DOHH2 (cell line): Measurements from ENCODE around the gene ANKRD33.
A peak's percentile ranks its signal among the peaks of the same experiment; 100 is the strongest.

Experiments
- H3F3A ChIP-seq: fragments of 200-600 bp; sonication (generic), shearing (Covaris generic); 2 replicates; pipeline ENCODE4 v1.6.0; 2016; ENCODE audit warnings: antibody characterized with exemption, mild to moderate bottlenecking; ENCODE audit not compliant: control insufficient read depth, insufficient read depth
- H3K27ac ChIP-seq: fragments of 200-600 bp; sonication (generic); 2 replicates; pipeline ENCODE4 v1.5.1; 2014; ENCODE audit warnings: low read depth, mild to moderate bottlenecking, low read length, moderate library complexity
- H3K27me3 ChIP-seq: fragments of 200-600 bp; sonication (generic); 2 replicates; pipeline ENCODE4 v1.6.1; 2014; ENCODE audit warnings: mild to moderate bottlenecking, low read length, mixed read lengths; ENCODE audit not compliant: control insufficient read depth
- H3K36me3 ChIP-seq: fragments of 200-600 bp; sonication (generic); 2 replicates; pipeline ENCODE4 v1.6.1; 2014; ENCODE audit warnings: mild to moderate bottlenecking, low read length, moderate library complexity, mixed read lengths; ENCODE audit not compliant: control insufficient read depth
- H3K4me1 ChIP-seq: fragments of 200-600 bp; sonication (generic); 2 replicates; pipeline ENCODE4 v1.6.1; 2014; ENCODE audit warnings: mild to moderate bottlenecking, low read length, mixed read lengths; ENCODE audit not compliant: control insufficient read depth
- H3K4me2 ChIP-seq: fragments of 200-600 bp; sonication (generic); 2 replicates; pipeline ENCODE4 v1.6.0; 2014; ENCODE audit warnings: mild to moderate bottlenecking, low read length, moderate library complexity
- H3K4me3 ChIP-seq: fragments of 200-600 bp; sonication (generic); 2 replicates; pipeline ENCODE4 v1.5.1; 2014; ENCODE audit warnings: mild to moderate bottlenecking, low read length, mixed read lengths
- H3K79me2 ChIP-seq: fragments of 200-600 bp; sonication (generic); 2 replicates; pipeline ENCODE4 v1.6.1; 2014; ENCODE audit warnings: mild to moderate bottlenecking, low read length, mixed read lengths; ENCODE audit not compliant: control insufficient read depth
- H3K9me2 ChIP-seq: fragments of 200-600 bp; sonication (generic); replicated peaks from 2 replicates; pipeline ENCODE4 v1.6.1; 2014; ENCODE audit warnings: mild to moderate bottlenecking, low read length, mixed read lengths; ENCODE audit not compliant: control insufficient read depth
- H3K9me3 ChIP-seq: fragments of 200-600 bp; sonication (generic); 2 replicates; pipeline ENCODE4 v1.6.1; 2014; ENCODE audit warnings: antibody characterized with exemption, low read length, mixed read lengths; ENCODE audit not compliant: control insufficient read depth, insufficient read depth
- H4K20me1 ChIP-seq: fragments of 200-600 bp; sonication (generic); 2 replicates; pipeline ENCODE4 v1.6.0; 2014; ENCODE audit warnings: low read depth, mild to moderate bottlenecking, antibody characterized with exemption, low read length, moderate library complexity; ENCODE audit not compliant: control insufficient read depth, insufficient read depth
- CTCF ChIP-seq: fragments of 200-600 bp; sonication (generic); IDR thresholded peaks from one replicate; pipeline ENCODE4 v1.5.1; 2014; ENCODE audit warnings: antibody characterized with exemption, mild to moderate bottlenecking, low read depth, low read length; ENCODE audit not compliant: poor library complexity, severe bottlenecking
- EZH2phosphoT487 ChIP-seq: fragments of 200-600 bp; sonication (generic); IDR thresholded peaks from 2 replicates; pipeline ENCODE4 v1.6.1; 2017; ENCODE audit warnings: borderline replicate concordance, mild to moderate bottlenecking, antibody characterized with exemption, low read length, moderate library complexity, mixed read lengths

ANKRD33 gene

GRCh38 chr12:51922762-51923505 lies 35.0 kb downstream of the ANKRD33 start:
- peak overlapping the region; percentile 48 for H3K4me2 ChIP-seq
- H3K27ac ChIP-seq = no peak overlapping the region
- no peaks in the 10 kb centered on the region for H3K9me3 ChIP-seq

GRCh38 chr12:51923506-51924365 lies 35.8 kb downstream of the ANKRD33 start:
- Histone ChIP-seq H3K27me3 (no peaks in the 10 kb centered on the region), H3K79me2 (no peaks in the 10 kb centered on the region), H3F3A (no peaks in the 10 kb centered on the region), H3K9me3 (no peaks in the 10 kb centered on the region), H3K4me1 (peaks cover 37% of the 10 kb centered on the region), H4K20me1 (no peaks in the 10 kb centered on the region), H3K9me2 (no peaks in the 10 kb centered on the region), H3K27ac (no peak overlapping the region), H3K4me2 (peak overlapping the region; percentile 60), H3K36me3 (no peaks in the 10 kb centered on the region), H3K4me3 (peak overlapping the region; percentile 20; the same call in 1 of the 2 replicates)
- TF ChIP-seq EZH2phosphoT487 = no peak
- TF ChIP-seq CTCF = peak; percentile 85

More at GRCh38 chr12:51922762-51923505, 35.0 kb downstream of the ANKRD33 start:
- Histone ChIP-seq H3K4me3 (no peak overlapping the region), H4K20me1 (no peaks in the 10 kb centered on the region), H3F3A (no peaks in the 10 kb centered on the region), H3K9me2 (no peaks in the 10 kb centered on the region), H3K4me1 (peaks cover 37% of the 10 kb centered on the region), H3K27me3 (no peaks in the 10 kb centered on the region), H3K36me3 (no peaks in the 10 kb centered on the region), H3K79me2 (no peaks in the 10 kb centered on the region)
- no peak for TF ChIP-seq EZH2phosphoT487
- no peak for TF ChIP-seq CTCF

- Histone ChIP-seq H3K4me3 (peak overlapping the region; percentile 19), H3F3A (no peaks in the 10 kb centered on the region), H3K4me1 (peaks cover 37% of the 10 kb centered on the region), H3K36me3 (no peaks in the 10 kb centered on the region), H3K79me2 (no peaks in the 10 kb centered on the region), H3K4me2 (peak overlapping the region; percentile 60), H3K27ac (no peak overlapping the region), H3K9me3 (no peaks in the 10 kb centered on the region), H3K27me3 (no peaks in the 10 kb centered on the region), H3K9me2 (no peaks in the 10 kb centered on the region), H4K20me1 (no peaks in the 10 kb centered on the region)
- TF ChIP-seq EZH2phosphoT487 (no peak), CTCF (no peak)
Measured at GRCh38 chr12:51924551-51925319, 36.8 kb downstream of the ANKRD33 start.
